ENCODE results near the gene CNIH2. TPM values are rescaled to one million over a fixed set of nuclear protein-coding genes. Genes with fewer than 3 reads are reported as not detected.
A peak's percentile ranks its signal among the peaks of the same experiment; 100 is the strongest.

Gene CNIH2
- total and polyA plus RNA-seq, 4 experiments from 2014 or later = 1.4 to 1.8 TPM; not detected in 2

DNA sequence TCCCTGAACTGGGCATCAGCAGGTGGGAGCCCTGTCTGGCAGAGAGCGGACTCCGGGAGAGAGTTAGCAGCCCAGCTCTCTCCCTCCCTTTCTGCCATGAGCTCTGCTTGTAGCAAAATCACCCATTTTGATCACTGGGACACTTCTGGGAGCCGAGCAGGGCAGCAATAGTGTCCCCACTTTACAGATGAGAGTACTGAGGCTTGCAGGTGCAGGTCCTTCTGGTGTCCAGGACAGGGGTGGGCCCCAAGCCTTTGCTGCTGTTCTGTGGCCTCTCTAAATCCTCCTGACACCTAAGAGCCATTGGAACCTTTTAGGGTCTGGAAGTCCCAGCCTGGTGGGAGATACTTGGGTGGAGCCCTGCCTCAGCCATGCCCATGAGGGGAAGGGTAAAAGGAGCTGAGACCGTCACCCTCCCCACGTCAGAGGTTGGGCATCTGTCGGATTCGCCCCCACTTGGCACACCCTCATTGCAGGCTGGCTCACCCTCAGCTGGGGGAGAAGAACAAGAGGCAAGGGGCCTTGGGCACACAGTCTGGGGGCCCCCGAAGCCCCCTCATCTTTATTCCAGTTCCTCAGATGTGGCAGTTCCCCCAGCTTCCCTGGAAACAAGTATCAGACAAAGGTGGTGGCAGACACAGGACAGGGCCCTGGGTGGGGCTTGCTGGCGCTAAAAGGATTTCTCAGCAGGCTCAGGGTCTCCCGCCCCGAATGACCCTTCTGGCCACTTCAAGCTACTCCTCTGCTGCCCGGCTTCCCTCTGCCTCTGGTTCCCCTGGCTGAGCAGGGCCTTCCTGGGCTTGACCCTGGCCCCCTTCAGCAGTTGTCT is 53.8 kb downstream of the CNIH2 start:
- ChIA-PET CTCF (ENCODE audit: partially characterized antibody) (interaction anchor here (1.8 to 8.6 kb wide), 2 partner anchors 20 to 32 kb away, joined by 4 to 110 read pairs; no protein-coding TSS in a partner anchor), POLR2A (ENCODE audit: partially characterized antibody) (interaction anchor here (0.8 to 1.3 kb wide), 3 partner anchors 13 to 20 kb away, joined by 3 to 4 read pairs (median 3); partner anchors contain the start of gene BRMS1)
- peaks cover 32% of the 10 kb centered on the region for H3K4me1 ChIP-seq (ENCODE audit: insufficient read depth, low read length)
- no peaks in the 10 kb centered on the region for H3K27me3 ChIP-seq (ENCODE audit: insufficient read depth, low read length)
- H3K4me1 Mint-ChIP-seq = peaks cover 19 to 31% (median 26%) of the 10 kb centered on the region in 4 donors
- no peaks in the 10 kb centered on the region for H3K27me3 Mint-ChIP-seq
- H3K36me3 Mint-ChIP-seq = peaks cover 0 to 5% of the 10 kb centered on the region in 2 donors
- no peak overlapping the region for H3K4me3 ChIP-seq (ENCODE audit: low read length in 2 of 2)
- peaks cover 0 to 2% (median 0%) of the 10 kb centered on the region in 8 donors for H3K9me3 Mint-ChIP-seq
- H3K27ac ChIP-seq (ENCODE audit: low read depth, low read length) = no peak overlapping the region
- peak overlapping the region in 1 of 7 donors; percentile 61 for H3K27ac Mint-ChIP-seq
- H3K36me3 ChIP-seq (ENCODE audit: insufficient read depth, low read length) = no peaks in the 10 kb centered on the region
- no peaks in the 10 kb centered on the region for H3K9me3 ChIP-seq (ENCODE audit: control insufficient read depth in 1 of 2, low read length in 2 of 2)
- intact Hi-C loops (cut with micrococcal nuclease) = no loop called here
- no peak overlapping the region for H3K4me3 Mint-ChIP-seq
- no peak for DNase-seq

- no peak for DNase-seq
- Histone ChIP-seq H3K4me3 (ENCODE audit: low read length in 2 of 2) (no peak overlapping the region), H3K9me3 (ENCODE audit: control insufficient read depth in 1 of 2, low read length in 2 of 2) (no peaks in the 10 kb centered on the region), H3K36me3 (ENCODE audit: insufficient read depth, low read length) (peaks cover 5% of the 10 kb centered on the region), H3K4me1 (ENCODE audit: insufficient read depth, low read length) (peaks cover 31% of the 10 kb centered on the region), H3K27me3 (ENCODE audit: insufficient read depth, low read length) (no peaks in the 10 kb centered on the region), H3K27ac (ENCODE audit: low read depth, low read length) (no peak overlapping the region)
- Mint-ChIP-seq H3K4me1 (peaks cover 19 to 34% (median 27%) of the 10 kb centered on the region in 4 donors), H3K4me3 (no peak overlapping the region), H3K27ac (peak overlapping the region in 1 of 7 donors; percentile 61), H3K27me3 (no peaks in the 10 kb centered on the region), H3K36me3 (peaks cover 0 to 9% of the 10 kb centered on the region in 2 donors), H3K9me3 (peaks cover 0 to 2% (median 0%) of the 10 kb centered on the region in 8 donors)
- ChIA-PET POLR2A (ENCODE audit: partially characterized antibody) (interaction anchor here (0.8 to 1.3 kb wide), 3 partner anchors 12 to 21 kb away, joined by 3 to 4 read pairs (median 3); partner anchors contain the start of gene BRMS1), CTCF (ENCODE audit: partially characterized antibody) (interaction anchor here (1.8 to 8.6 kb wide), 2 partner anchors 20 to 33 kb away, joined by 4 to 110 read pairs; no protein-coding TSS in a partner anchor)
- intact Hi-C loops (cut with micrococcal nuclease) = no loop called here
Observed at GRCh38 chr11:66332371-66333219, 54.6 kb downstream of the CNIH2 start.

DNA sequence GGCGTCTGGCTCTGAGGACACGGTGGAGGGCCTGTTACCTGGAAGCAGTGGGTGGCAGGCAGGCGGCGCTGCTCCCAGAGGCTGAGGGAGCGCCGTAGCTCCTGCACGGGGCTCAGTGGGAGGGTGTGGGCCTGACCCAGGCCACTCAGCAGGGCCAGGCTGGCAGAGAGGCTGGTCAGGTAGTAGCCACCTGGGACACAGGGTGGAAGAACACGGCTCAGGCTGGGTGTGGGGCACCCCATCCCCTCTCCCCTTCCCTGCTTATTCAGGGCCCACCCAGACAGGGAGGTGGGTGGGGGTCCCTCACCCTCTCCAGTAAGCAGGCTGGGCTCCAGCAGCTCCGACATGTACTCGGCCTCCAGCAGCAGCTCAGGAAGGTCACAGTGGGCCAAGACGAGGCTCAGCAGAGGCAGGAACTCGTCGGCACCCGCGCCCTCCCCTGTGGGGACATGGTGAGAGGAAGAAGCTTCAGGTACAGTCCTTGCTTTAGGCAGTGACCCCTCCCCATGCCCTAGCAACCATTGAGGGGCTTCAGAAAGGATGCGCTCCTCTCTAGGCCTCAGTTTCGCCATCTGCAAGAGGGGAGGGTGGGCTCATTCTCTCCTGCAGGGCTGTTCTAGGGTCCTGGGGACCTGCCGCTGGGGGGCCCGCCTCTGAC is 55.4 kb downstream of the CNIH2 start:
- Mint-ChIP-seq H3K9me3 (peaks cover 0 to 2% (median 0%) of the 10 kb centered on the region in 8 donors), H3K4me1 (peaks cover 12 to 27% (median 20%) of the 10 kb centered on the region in 4 donors), H3K27ac (peak overlapping the region in 1 of 7 donors; percentile 29), H3K36me3 (peaks cover 0 to 9% of the 10 kb centered on the region in 2 donors), H3K27me3 (no peaks in the 10 kb centered on the region), H3K4me3 (no peak overlapping the region)
- Histone ChIP-seq H3K27ac (ENCODE audit: low read depth, low read length) (no peak overlapping the region), H3K27me3 (ENCODE audit: insufficient read depth, low read length) (no peaks in the 10 kb centered on the region), H3K4me1 (ENCODE audit: insufficient read depth, low read length) (peaks cover 23% of the 10 kb centered on the region), H3K36me3 (ENCODE audit: insufficient read depth, low read length) (peaks cover 5% of the 10 kb centered on the region), H3K9me3 (ENCODE audit: control insufficient read depth in 1 of 2, low read length in 2 of 2) (no peaks in the 10 kb centered on the region), H3K4me3 (ENCODE audit: low read length in 2 of 2) (no peak overlapping the region)
- ChIA-PET CTCF (ENCODE audit: partially characterized antibody) (interaction anchor here (3.2 to 8.6 kb wide), 2 partner anchors 21 to 53 kb away, joined by 10 to 110 read pairs; no protein-coding TSS in a partner anchor), POLR2A (ENCODE audit: partially characterized antibody) (interaction anchor here (1.3 kb wide), 1 partner anchor 21 kb away, joined by 3 read pairs; no protein-coding TSS in a partner anchor)
- intact Hi-C loops (cut with micrococcal nuclease) = no loop called here
- no peak for DNase-seq

Other genes with a start within 250 kb of the CNIH2 start
- not detected for gene GAL3ST3, start 229.0 kb upstream of the CNIH2 start, total RNA-seq
- not detected for gene GAL3ST3, start 229.0 kb upstream of the CNIH2 start, polyA plus RNA-seq
- 100 to 1,000 TPM; 238 to 240 TPM for gene SF3B2, start 225.8 kb upstream of the CNIH2 start, total RNA-seq
- gene SF3B2, start 225.8 kb upstream of the CNIH2 start, polyA plus RNA-seq = 100 to 1,000 TPM in 1 of 2 donors, 10 to 100 TPM in 1; 74.4 to 128 TPM
- 100 to 1,000 TPM; 251 to 262 TPM for gene PACS1, start 207.9 kb upstream of the CNIH2 start, total RNA-seq
- 100 to 1,000 TPM in 1 of 2 donors, 10 to 100 TPM in 1; 13.7 to 104 TPM for gene PACS1, start 207.9 kb upstream of the CNIH2 start, polyA plus RNA-seq
- 10 to 100 TPM; 33.6 to 34.0 TPM for gene KLC2, start 20.5 kb upstream of the CNIH2 start, total RNA-seq
- gene KLC2, start 20.5 kb upstream of the CNIH2 start, polyA plus RNA-seq = 1 to 10 TPM; 1.7 to 7.3 TPM
- gene RAB1B, start 9.5 kb upstream of the CNIH2 start, total RNA-seq = 10 to 100 TPM; 76.4 to 79.4 TPM
- 10 to 100 TPM in 1 of 2 donors, 1 to 10 TPM in 1; 9.7 to 15.2 TPM for gene RAB1B, start 9.5 kb upstream of the CNIH2 start, polyA plus RNA-seq
- gene YIF1A, start 11.0 kb downstream of the CNIH2 start, total RNA-seq = 10 to 100 TPM; 40.4 to 45.1 TPM
- 10 to 100 TPM; 53.4 to 77.5 TPM for gene YIF1A, start 11.0 kb downstream of the CNIH2 start, polyA plus RNA-seq
- not detected for gene TMEM151A, start 13.7 kb downstream of the CNIH2 start, total RNA-seq
- not detected for gene TMEM151A, start 13.7 kb downstream of the CNIH2 start, polyA plus RNA-seq
- gene CD248, start 38.9 kb downstream of the CNIH2 start, total RNA-seq = under 1 TPM in 1 of 2 experiments, not detected in 1; 0.12 TPM
- gene CD248, start 38.9 kb downstream of the CNIH2 start, polyA plus RNA-seq = under 1 TPM in 1 of 2 donors, not detected in 1; 0.18 TPM
- gene RIN1, start 58.3 kb downstream of the CNIH2 start, total RNA-seq = 10 to 100 TPM in 1 of 2 experiments, 1 to 10 TPM in 1; 5.8 to 10.1 TPM
- gene RIN1, start 58.3 kb downstream of the CNIH2 start, polyA plus RNA-seq = 1 to 10 TPM; 2.1 to 4.9 TPM
- 10 to 100 TPM; 49.8 to 50.8 TPM for gene BRMS1, start 66.9 kb downstream of the CNIH2 start, total RNA-seq
- gene BRMS1, start 66.9 kb downstream of the CNIH2 start, polyA plus RNA-seq = 10 to 100 TPM; 70.3 to 78.7 TPM
- 1 to 10 TPM; 9.7 to 9.8 TPM for gene B4GAT1, start 69.5 kb downstream of the CNIH2 start, total RNA-seq
- gene B4GAT1, start 69.5 kb downstream of the CNIH2 start, polyA plus RNA-seq = 10 to 100 TPM; 12.2 to 12.7 TPM
- gene SLC29A2, start 93.6 kb downstream of the CNIH2 start, total RNA-seq = 10 to 100 TPM; 15.0 to 15.5 TPM
- 1 to 10 TPM in 1 of 2 donors, under 1 TPM in 1; 0.87 to 3.1 TPM for gene SLC29A2, start 93.6 kb downstream of the CNIH2 start, polyA plus RNA-seq
- gene NPAS4, start 142.9 kb downstream of the CNIH2 start, total RNA-seq = not detected
- gene NPAS4, start 142.9 kb downstream of the CNIH2 start, polyA plus RNA-seq = not detected
- 10 to 100 TPM; 22.0 to 27.9 TPM for gene MRPL11, start 160.7 kb downstream of the CNIH2 start, total RNA-seq
- 10 to 100 TPM; 76.9 to 78.1 TPM for gene MRPL11, start 160.7 kb downstream of the CNIH2 start, polyA plus RNA-seq
- 10 to 100 TPM; 25.3 to 25.9 TPM for gene PELI3, start 188.7 kb downstream of the CNIH2 start, total RNA-seq
- 1 to 10 TPM; 4.0 to 6.8 TPM for gene PELI3, start 188.7 kb downstream of the CNIH2 start, polyA plus RNA-seq
- 10 to 100 TPM; 21.0 to 24.0 TPM for gene DPP3, start 202.3 kb downstream of the CNIH2 start, total RNA-seq
- 10 to 100 TPM; 27.8 to 31.0 TPM for gene DPP3, start 202.3 kb downstream of the CNIH2 start, polyA plus RNA-seq
- gene BBS1, start 232.5 kb downstream of the CNIH2 start, total RNA-seq = 10 to 100 TPM; 37.3 to 41.3 TPM
- 10 to 100 TPM in 1 of 2 donors, 1 to 10 TPM in 1; 8.9 to 15.5 TPM for gene BBS1, start 232.5 kb downstream of the CNIH2 start, polyA plus RNA-seq

All from CD4-positive, alpha-beta memory T cell (primary cell).